Measurements from ENCODE around the gene APC2.

APC2 gene

DNA sequence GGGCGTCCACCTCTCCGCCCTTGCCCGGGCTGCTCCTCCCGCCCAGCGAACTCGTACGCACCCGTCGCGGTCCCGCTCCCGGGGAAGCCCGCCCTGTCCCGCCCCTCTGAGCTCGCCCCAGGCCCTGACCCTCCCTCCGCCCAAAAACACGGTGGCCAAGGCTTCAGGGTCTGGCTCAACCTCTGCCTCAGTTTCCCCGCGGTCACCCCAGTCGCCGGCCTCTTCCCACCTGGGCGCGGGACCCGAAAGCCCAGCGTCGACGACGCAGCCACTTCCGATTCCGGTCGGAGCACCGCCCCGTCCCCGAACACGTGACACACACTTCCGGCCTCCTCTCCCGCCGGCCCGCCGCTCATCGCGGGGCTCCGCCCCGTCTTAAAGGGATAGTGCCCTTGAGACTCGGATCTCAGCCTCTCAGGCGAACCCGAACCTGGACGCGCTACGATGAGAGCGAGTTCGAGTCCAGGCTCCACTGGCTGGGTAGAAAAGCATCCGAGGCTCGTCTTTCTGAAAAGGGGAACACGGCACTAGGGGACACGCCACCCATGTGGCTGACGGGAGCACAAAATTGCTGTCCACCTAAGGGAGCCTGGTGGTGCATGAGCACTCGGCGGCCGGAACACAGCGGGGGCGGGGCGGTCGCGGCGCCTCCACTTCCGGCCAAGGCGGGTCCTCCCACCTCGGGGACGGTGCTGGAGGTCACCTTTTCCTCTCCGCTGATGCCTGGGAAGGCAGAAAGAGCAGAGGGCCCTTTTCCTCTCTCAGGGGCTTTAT lies 29.2 kb downstream of the APC2 start, which contains the start of gene C19orf25:
TSS of gene C19orf25 (minus strand) at position 282 of the 774 bp plus-strand sequence. CDS start 312 bp downstream, outside the sequence.
- peak; percentile 94 for DNase-seq (ENCODE audit: low read depth)
- TF ChIP-seq, protein P1, sequence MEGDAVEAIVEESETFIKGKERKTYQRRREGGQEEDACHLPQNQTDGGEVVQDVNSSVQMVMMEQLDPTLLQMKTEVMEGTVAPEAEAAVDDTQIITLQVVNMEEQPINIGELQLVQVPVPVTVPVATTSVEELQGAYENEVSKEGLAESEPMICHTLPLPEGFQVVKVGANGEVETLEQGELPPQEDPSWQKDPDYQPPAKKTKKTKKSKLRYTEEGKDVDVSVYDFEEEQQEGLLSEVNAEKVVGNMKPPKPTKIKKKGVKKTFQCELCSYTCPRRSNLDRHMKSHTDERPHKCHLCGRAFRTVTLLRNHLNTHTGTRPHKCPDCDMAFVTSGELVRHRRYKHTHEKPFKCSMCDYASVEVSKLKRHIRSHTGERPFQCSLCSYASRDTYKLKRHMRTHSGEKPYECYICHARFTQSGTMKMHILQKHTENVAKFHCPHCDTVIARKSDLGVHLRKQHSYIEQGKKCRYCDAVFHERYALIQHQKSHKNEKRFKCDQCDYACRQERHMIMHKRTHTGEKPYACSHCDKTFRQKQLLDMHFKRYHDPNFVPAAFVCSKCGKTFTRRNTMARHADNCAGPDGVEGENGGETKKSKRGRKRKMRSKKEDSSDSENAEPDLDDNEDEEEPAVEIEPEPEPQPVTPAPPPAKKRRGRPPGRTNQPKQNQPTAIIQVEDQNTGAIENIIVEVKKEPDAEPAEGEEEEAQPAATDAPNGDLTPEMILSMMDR (IDR thresholded peaks at IDR 0.05; ENCODE audit: low read length, missing control alignments): no peak
- peak within 1 kb of the TSS; percentile 71 for H3K4me3 ChIP-seq (replicated peaks; ENCODE audit: low read depth, low read length)

DNA sequence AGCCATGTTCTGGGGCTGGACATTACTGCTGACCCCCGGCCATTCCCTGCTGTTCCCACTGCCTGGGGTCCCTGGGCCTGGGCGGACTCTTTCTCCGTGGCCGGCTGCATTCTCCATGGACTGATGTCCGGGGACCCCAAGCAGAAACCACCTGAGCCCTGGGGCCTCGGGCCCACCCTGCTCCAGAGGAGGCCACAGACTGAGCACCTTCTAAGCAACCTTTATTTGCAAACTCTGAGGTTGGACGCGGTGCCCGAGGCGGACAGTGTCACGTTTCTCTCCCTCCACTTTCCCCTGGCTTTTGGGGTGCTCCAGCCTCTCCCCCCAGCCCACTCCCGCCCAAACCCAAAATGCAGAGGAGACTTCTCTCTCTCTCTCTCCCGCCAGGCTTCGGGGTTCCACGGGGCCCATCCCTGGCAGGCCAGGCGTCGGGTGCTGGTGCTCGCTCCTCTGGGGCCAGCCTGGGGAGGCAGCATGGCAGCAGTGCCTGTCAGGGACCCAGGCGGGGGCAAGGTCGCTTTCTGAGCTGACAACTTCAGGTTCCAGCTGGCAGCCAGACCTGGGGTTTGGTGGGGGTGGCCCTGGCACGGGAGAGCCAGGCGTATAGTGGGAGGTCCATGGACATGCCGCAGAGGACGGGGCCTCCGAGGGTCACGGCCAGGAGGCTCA lies 31.4 kb downstream of the APC2 start:
- H3K4me3 ChIP-seq (replicated peaks; ENCODE audit: low read depth, low read length): no peak overlapping the region
- DNase-seq (ENCODE audit: low read depth): no peak
- TF ChIP-seq, protein P1 (IDR thresholded peaks at IDR 0.05; ENCODE audit: low read length, missing control alignments): no peak

GRCh38 chr19:1481893-1482360 lies 32.0 kb downstream of the APC2 start:
- no peak for DNase-seq (ENCODE audit: low read depth)
- H3K4me3 ChIP-seq (replicated peaks; ENCODE audit: low read depth, low read length): no peak overlapping the region
- TF ChIP-seq, protein P1 (IDR thresholded peaks at IDR 0.05; ENCODE audit: low read length, missing control alignments): no peak

DNA sequence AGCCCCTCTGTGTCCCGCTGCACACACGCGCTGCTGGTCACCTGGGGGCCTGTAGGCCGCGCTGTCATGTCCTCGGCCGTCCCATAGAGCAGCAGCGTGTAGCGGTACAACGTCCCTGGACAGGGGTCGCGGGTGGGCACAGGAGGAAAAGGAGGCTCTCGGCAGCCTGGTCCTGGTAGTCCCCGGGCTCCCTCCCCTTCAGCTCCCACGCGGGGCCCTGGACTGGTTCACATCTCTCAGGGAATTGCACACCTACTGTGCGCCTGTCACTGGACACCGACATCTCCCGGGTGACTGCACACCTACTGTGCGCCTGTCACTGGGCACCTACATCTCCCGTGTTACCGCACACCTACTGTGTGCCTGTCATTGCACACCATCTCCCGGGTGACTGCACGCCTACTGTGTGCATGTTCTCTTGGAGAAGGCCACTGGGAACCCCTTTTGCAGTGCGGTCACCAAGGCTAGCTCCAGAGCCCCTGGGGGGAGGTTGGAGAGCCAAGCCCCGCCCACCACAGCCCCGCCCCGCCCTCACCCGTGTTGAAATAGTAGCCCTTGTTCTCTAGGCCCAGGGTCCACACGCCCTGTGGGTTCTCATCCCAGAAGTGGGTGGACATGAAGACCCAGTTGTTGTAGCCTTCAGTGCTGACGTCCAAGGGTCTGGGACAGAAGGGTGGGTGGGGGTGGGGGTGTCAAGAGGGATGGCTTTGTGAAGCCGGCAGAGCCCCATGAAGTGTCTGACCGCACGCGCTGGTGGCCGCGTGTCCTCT lies 32.6 kb downstream of the APC2 start:
- TF ChIP-seq, protein P1 (IDR thresholded peaks at IDR 0.05; ENCODE audit: low read length, missing control alignments): no peak
- no peak overlapping the region for H3K4me3 ChIP-seq (replicated peaks; ENCODE audit: low read depth, low read length)
- no peak for DNase-seq (ENCODE audit: low read depth)

- TF ChIP-seq, protein P1 (IDR thresholded peaks at IDR 0.05; ENCODE audit: low read length, missing control alignments): no peak
- DNase-seq (ENCODE audit: low read depth): no peak
- no peak overlapping the region for H3K4me3 ChIP-seq (replicated peaks; ENCODE audit: low read depth, low read length)
Observed at GRCh38 chr19:1483131-1483978, 33.4 kb downstream of the APC2 start.

DNA sequence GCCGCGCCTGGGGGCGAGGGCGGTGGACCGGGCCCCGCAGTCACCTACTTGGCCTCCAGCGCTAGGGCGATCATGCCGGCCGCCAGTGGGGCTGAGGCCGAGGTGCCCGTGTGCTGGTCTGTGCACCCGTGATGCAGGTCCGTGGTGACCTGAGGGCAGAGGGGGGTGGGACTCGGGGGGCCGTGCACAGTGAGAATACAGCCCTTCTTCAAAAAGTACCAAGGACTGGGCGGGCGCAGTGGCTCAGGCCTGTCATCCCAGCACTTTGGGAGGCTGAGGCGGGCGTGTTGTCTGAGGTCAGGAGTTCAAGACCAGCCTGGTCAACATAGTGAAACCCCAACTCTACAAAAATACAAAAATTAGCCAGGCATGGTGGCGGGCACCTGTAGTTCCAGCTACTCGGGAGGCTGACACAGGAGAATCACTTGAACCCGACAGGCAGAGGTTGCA lies 34.1 kb downstream of the APC2 start:
- no peak for DNase-seq (ENCODE audit: low read depth)
- no peak overlapping the region for H3K4me3 ChIP-seq (replicated peaks; ENCODE audit: low read depth, low read length)
- TF ChIP-seq, protein P1 (IDR thresholded peaks at IDR 0.05; ENCODE audit: low read length, missing control alignments): no peak
